GM10266 (cell line): ENCODE measurements around the gene ARHGAP10.

Source experiments
- DNase-seq: peaks from one replicate; pipeline ENCODE4 v3.0.0; 2012; ENCODE audit errors: extremely low spot score
- CTCF ChIP-seq: IDR thresholded peaks from 2 replicates; pipeline ENCODE4 v1.5.1; 2012; ENCODE audit warnings: mild to moderate bottlenecking, low read depth; ENCODE audit not compliant: control insufficient read depth, insufficient read depth; ENCODE audit errors: missing control alignments

Gene ARHGAP10

GRCh38 chr4:147814376-147814775, 82.5 kb downstream of the ARHGAP10 start:
- no peak for TF ChIP-seq CTCF
- no peak for DNase-seq

- TF ChIP-seq CTCF, result no peak
- DNase-seq, result no peak
Observed at GRCh38 chr4:147815741-147816140, 83.9 kb downstream of the ARHGAP10 start.

GRCh38 chr4:147816382-147817254, 84.7 kb downstream of the ARHGAP10 start:
- TF ChIP-seq CTCF, result no peak
- no peak for DNase-seq

- DNase-seq, result no peak
- TF ChIP-seq CTCF, result no peak
Observed at GRCh38 chr4:147820975-147821374, 89.1 kb downstream of the ARHGAP10 start.

GRCh38 chr4:147821555-147821954, 89.7 kb downstream of the ARHGAP10 start:
- no peak for TF ChIP-seq CTCF
- no peak for DNase-seq

- no peak for TF ChIP-seq CTCF
- DNase-seq, result no peak
Observed at GRCh38 chr4:147822128-147822527, 90.2 kb downstream of the ARHGAP10 start.

GRCh38 chr4:147823130-147823529, 91.2 kb downstream of the ARHGAP10 start:
- no peak for TF ChIP-seq CTCF
- DNase-seq, result no peak
